GM20000 (cell line): ENCODE measurements around the gene DNAJC9.
A peak's percentile ranks its signal among the peaks of the same experiment; 100 is the strongest.
"Not testable (repeated sequence)": the region's sequence is repeated elsewhere in the genome, so short reads cannot be mapped to it uniquely, and the experiment has no call there.

Experiments used
- DNase-seq: peaks from one replicate; pipeline ENCODE4 v3.0.0; 2012; ENCODE audit warnings: low spot score
- CTCF ChIP-seq: IDR thresholded peaks from 2 replicates; pipeline ENCODE4 v1.5.1; 2012; ENCODE audit warnings: mild to moderate bottlenecking, control low read depth; ENCODE audit errors: extremely low read depth, missing control alignments

Gene DNAJC9

GRCh38 chr10:73262880-73263555 lies 16.0 kb upstream of the DNAJC9 start:
- TF ChIP-seq CTCF = no peak
- DNase-seq = no peak

- no peak for TF ChIP-seq CTCF
- no peak for DNase-seq
Observed at GRCh38 chr10:73262105-73262730, 15.2 kb upstream of the DNAJC9 start.

GRCh38 chr10:73261362-73261995 lies 14.4 kb upstream of the DNAJC9 start:
- TF ChIP-seq CTCF = no peak
- no peak for DNase-seq

GRCh38 chr10:73258612-73259011 lies 11.6 kb upstream of the DNAJC9 start:
- not testable (repeated sequence) for DNase-seq

GRCh38 chr10:73253225-73253555 lies 6.1 kb upstream of the DNAJC9 start:
- peak; percentile 27 for DNase-seq
- TF ChIP-seq CTCF = no peak

- no peak for TF ChIP-seq CTCF
Observed at GRCh38 chr10:73252445-73253224, 5.6 kb upstream of the DNAJC9 start, which contains the start of gene MRPS16. Gene MRPS16 (minus strand): TSS chr10:73252644. CDS start chr10:73252482, 162 bp downstream.

GRCh38 chr10:73251683-73252444 lies 4.8 kb upstream of the DNAJC9 start:
- DNase-seq = no peak
- TF ChIP-seq CTCF = no peak

More at GRCh38 chr10:73252445-73253224, 5.6 kb upstream of the DNAJC9 start, which contains the start of gene MRPS16:
- DNase-seq = peak; percentile 90
